HK-2 (cell line): ENCODE measurements around the gene LSAMP.

Experiments used
- DNase-seq: peaks from one replicate; pipeline ENCODE4 v3.0.0-alpha.2; 2018; ENCODE audit not compliant: unreplicated experiment

LSAMP gene

GRCh38 chr3:116356056-116356455 is 89.2 kb downstream of the LSAMP start:
- DNase-seq = no peak

GRCh38 chr3:116354382-116354781 is 90.9 kb downstream of the LSAMP start:
- no peak for DNase-seq

GRCh38 chr3:116350119-116350733 is 95.1 kb downstream of the LSAMP start:
- DNase-seq = no peak

GRCh38 chr3:116348216-116348615 is 97.1 kb downstream of the LSAMP start:
- no peak for DNase-seq

GRCh38 chr3:116342499-116342898 is 102.8 kb downstream of the LSAMP start:
- no peak for DNase-seq

GRCh38 chr3:116341899-116342298 is 103.4 kb downstream of the LSAMP start:
- DNase-seq = no peak

- DNase-seq = no peak
Observed at GRCh38 chr3:116341381-116341780, 103.9 kb downstream of the LSAMP start.

GRCh38 chr3:116340680-116341216 is 104.5 kb downstream of the LSAMP start:
- DNase-seq = no peak

GRCh38 chr3:116339441-116340028 is 105.8 kb downstream of the LSAMP start:
- DNase-seq = no peak

GRCh38 chr3:116338713-116339112 is 106.6 kb downstream of the LSAMP start:
- no peak for DNase-seq

GRCh38 chr3:116337229-116337628 is 108.1 kb downstream of the LSAMP start:
- no peak for DNase-seq

- DNase-seq = no peak
Observed at GRCh38 chr3:116331380-116331779, 113.9 kb downstream of the LSAMP start.

GRCh38 chr3:116322750-116323375 is 122.4 kb downstream of the LSAMP start:
- no peak for DNase-seq

- no peak for DNase-seq
Observed at GRCh38 chr3:116318370-116318769, 126.9 kb downstream of the LSAMP start.

GRCh38 chr3:116316771-116317170 is 128.5 kb downstream of the LSAMP start:
- DNase-seq = no peak

GRCh38 chr3:116314476-116314875 is 130.8 kb downstream of the LSAMP start:
- no peak for DNase-seq

- DNase-seq = no peak
Observed at GRCh38 chr3:116306720-116307119, 138.6 kb downstream of the LSAMP start.

GRCh38 chr3:116306149-116306548 is 139.1 kb downstream of the LSAMP start:
- no peak for DNase-seq

- no peak for DNase-seq
Observed at GRCh38 chr3:116302087-116302747, 143.1 kb downstream of the LSAMP start.

- DNase-seq = no peak
Observed at GRCh38 chr3:116301422-116301821, 143.9 kb downstream of the LSAMP start.

GRCh38 chr3:116300226-116300625 is 145.1 kb downstream of the LSAMP start:
- DNase-seq = no peak

GRCh38 chr3:116299646-116300081 is 145.6 kb downstream of the LSAMP start:
- no peak for DNase-seq

- DNase-seq = no peak
Observed at GRCh38 chr3:116298151-116298550, 147.1 kb downstream of the LSAMP start.
